ENCODE measurements around the gene MRPL34. TPM values are rescaled to one million over a fixed set of nuclear protein-coding genes. Genes with fewer than 3 reads are reported as not detected.

Gene MRPL34
- total and polyA plus RNA-seq, 9 of the 15 experiments (the other 6 are each of a cell fraction or from before 2014, with no cell fraction given): 11.5 to 256 (median 72.5) TPM

- TF ChIP-seq TSHZ1 (CRISPR knock-in tag; IDR thresholded peaks at IDR 0.05) (no peak), KDM4B (IDR thresholded peaks at IDR 0.05; ENCODE audit: borderline replicate concordance in 2 of 2, low read depth in 1 of 2) (no peak), ZNF174 (CRISPR knock-in tag; IDR thresholded peaks at IDR 0.05) (no peak), CHD7 (IDR thresholded peaks at IDR 0.05; ENCODE audit: low read depth, low read length) (peak; percentile 51), MNT (conservative IDR thresholded peaks at IDR 0.05) (peak; percentile 88 to 90), JUN (IDR thresholded peaks at IDR 0.05; ENCODE audit: borderline replicate concordance, low read depth, low read length) (peak; percentile 59; the same call in 1 of the 2 replicates), JUN (CRISPR knock-in tag; IDR thresholded peaks at IDR 0.05; ENCODE audit: borderline replicate concordance) (no peak)
Observed at GRCh38 chr19:17336872-17337674, 31.4 kb downstream of the MRPL34 start, which contains the start of gene GTPBP3 (continued).

All from K562 (cell line).